Mesenchymal stem cell (in vitro differentiated cells and primary cell): ENCODE measurements around the gene NFATC3.
A peak's percentile ranks its signal among the peaks of the same experiment; 100 is the strongest.

Experiments used
- DNase-seq: peaks from one replicate; pipeline ENCODE4 v3.0.0-alpha.2; 2013
- H2AFZ ChIP-seq: one replicate; pipeline ENCODE4 v1.6.1; 2013; ENCODE audit warnings: low read depth, mild to moderate bottlenecking, control low read depth, inconsistent platforms, low read length, moderate library complexity
- H2AK5ac ChIP-seq: 2 replicates; pipeline ENCODE4 v1.6.1; 2013; ENCODE audit warnings: low read length, moderate library complexity, mild to moderate bottlenecking, inconsistent platforms; ENCODE audit not compliant: severe bottlenecking
- H2BK120ac ChIP-seq: one replicate; pipeline ENCODE4 v1.6.1; 2013; ENCODE audit warnings: low read depth, mild to moderate bottlenecking, inconsistent platforms, low read length, moderate library complexity
- H2BK12ac ChIP-seq, 2 experiments: one replicate each; pipeline ENCODE4 v1.6.1; 2013; ENCODE audit warnings: inconsistent platforms in 2 of 2, low read length in 2 of 2, mild to moderate bottlenecking in 2 of 2, moderate library complexity in 2 of 2, control low read depth in 1 of 2
- H2BK15ac ChIP-seq: one replicate; pipeline ENCODE4 v1.6.1; 2013; ENCODE audit warnings: mild to moderate bottlenecking, low read depth, inconsistent platforms; ENCODE audit not compliant: poor library complexity, severe bottlenecking
- H2BK5ac ChIP-seq: 2 replicates; pipeline ENCODE4 v1.6.1; 2013; ENCODE audit warnings: low read depth, mild to moderate bottlenecking, low read length, control low read depth, inconsistent platforms; ENCODE audit not compliant: poor library complexity, severe bottlenecking
- H3K14ac ChIP-seq, 2 experiments: one replicate each; pipeline ENCODE4 v1.6.1; 2013; ENCODE audit warnings: inconsistent platforms in 2 of 2, low read length in 2 of 2, control low read depth in 1 of 2, mild to moderate bottlenecking in 1 of 2, moderate library complexity in 1 of 2
- H3K18ac ChIP-seq, 2 experiments: one replicate each; pipeline ENCODE4 v1.6.1; 2013; ENCODE audit warnings: inconsistent platforms in 2 of 2, low read length in 2 of 2, control low read depth in 1 of 2, low read depth in 1 of 2, mild to moderate bottlenecking in 1 of 2
- H3K23ac ChIP-seq, 2 experiments: one replicate each; pipeline ENCODE4 v1.6.1; 2013; ENCODE audit warnings: inconsistent platforms in 2 of 2, low read length in 2 of 2, mild to moderate bottlenecking in 2 of 2, moderate library complexity in 2 of 2, control low read depth in 1 of 2
- H3K27ac ChIP-seq: 2 replicates; pipeline ENCODE4 v1.5.1; 2013; ENCODE audit warnings: mild to moderate bottlenecking, moderate library complexity, low read length, control low read depth, inconsistent platforms; ENCODE audit not compliant: poor library complexity, severe bottlenecking
- H3K27me3 ChIP-seq, 2 experiments: 2 replicates each; pipeline versions ENCODE4 v1.6.1 to v1.7.0; 2013; ENCODE audit warnings: low read length in 2 of 2, mild to moderate bottlenecking in 2 of 2, moderate library complexity in 2 of 2, control low read depth in 1 of 2, inconsistent platforms in 1 of 2; ENCODE audit not compliant: control insufficient read depth in 1 of 2, insufficient read depth in 1 of 2
- H3K36me3 ChIP-seq, 2 experiments: 2 replicates each; pipeline versions ENCODE4 v1.6.1 to v1.7.0; 2013; ENCODE audit warnings: low read length in 2 of 2, control low read depth in 1 of 2, inconsistent platforms in 1 of 2, low read depth in 1 of 2, mild to moderate bottlenecking in 1 of 2; ENCODE audit not compliant: insufficient read depth in 2 of 2, control insufficient read depth in 1 of 2
- H3K4ac ChIP-seq, 2 experiments: one replicate each; pipeline ENCODE4 v1.6.1; 2013; ENCODE audit warnings: inconsistent platforms in 2 of 2, low read length in 2 of 2, mild to moderate bottlenecking in 2 of 2, moderate library complexity in 2 of 2, control low read depth in 1 of 2, low read depth in 1 of 2
- H3K4me1 ChIP-seq: 2 replicates; pipeline ENCODE4 v1.6.1; 2013; ENCODE audit warnings: low read depth, low read length, control low read depth; ENCODE audit not compliant: control insufficient read depth, insufficient read depth
- H3K4me2 ChIP-seq: 2 replicates; pipeline ENCODE4 v1.6.1; 2013; ENCODE audit warnings: low read length, mild to moderate bottlenecking, inconsistent platforms; ENCODE audit not compliant: poor library complexity, severe bottlenecking
- H3K4me3 ChIP-seq, 2 experiments: 2 replicates each; pipeline versions ENCODE4 v1.5.1 to v1.7.0; 2013; ENCODE audit warnings: low read length in 2 of 2, mild to moderate bottlenecking in 2 of 2, control low read depth in 1 of 2, low read depth in 1 of 2; ENCODE audit not compliant: insufficient read depth in 1 of 2
- H3K79me1 ChIP-seq: replicated peaks from 2 replicates; pipeline ENCODE4 v1.6.1; 2013; ENCODE audit warnings: mild to moderate bottlenecking, control low read depth, low read length, inconsistent platforms; ENCODE audit not compliant: poor library complexity, severe bottlenecking
- H3K9ac ChIP-seq: 2 replicates; pipeline ENCODE4 v1.7.0; 2013; ENCODE audit warnings: mild to moderate bottlenecking, low read length, moderate library complexity
- H3K9me3 ChIP-seq: 2 replicates; pipeline ENCODE4 v1.7.0; 2013; ENCODE audit warnings: mild to moderate bottlenecking, low read length; ENCODE audit not compliant: control insufficient read depth
- H4K8ac ChIP-seq: one replicate; pipeline ENCODE4 v1.6.1; 2013; ENCODE audit warnings: inconsistent platforms, mild to moderate bottlenecking, low read length, moderate library complexity
- H4K91ac ChIP-seq: one replicate; pipeline ENCODE4 v1.6.1; 2013; ENCODE audit warnings: mild to moderate bottlenecking, low read length, inconsistent platforms
- WGBS: methylation state at CpG from one replicate; pipeline ENCODE4 v1.1.7; 2013; ENCODE audit warnings: mixed read lengths; 5-methylcytosine and 5-hydroxymethylcytosine counted together

NFATC3 gene

DNA sequence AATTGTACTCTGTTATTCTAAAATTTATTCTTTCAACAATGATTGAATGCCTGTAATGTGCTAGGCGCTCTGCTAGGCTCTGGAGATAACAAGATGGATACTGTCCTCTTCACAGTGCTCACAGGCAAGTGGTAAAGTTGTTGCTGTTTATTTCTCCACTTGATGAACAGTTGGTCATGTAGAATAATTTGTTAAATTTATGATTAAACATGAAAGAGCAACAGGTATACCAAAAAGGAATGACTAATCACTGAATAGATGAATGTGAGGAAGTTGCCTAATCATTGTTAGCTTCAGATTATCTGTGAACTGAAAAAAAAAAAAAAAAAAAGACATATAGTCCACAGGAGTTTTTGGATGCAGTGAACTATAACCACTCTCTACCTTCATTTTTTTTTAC is 62.3 kb downstream of the NFATC3 start:
- H3K23ac ChIP-seq, result no peak overlapping the region
- no peak overlapping the region for H3K14ac ChIP-seq
- H2BK5ac ChIP-seq, result no peak overlapping the region
- no peak overlapping the region for H3K4me2 ChIP-seq
- H3K36me3 ChIP-seq, result peaks cover 8 to 11% of the 10 kb centered on the region in 2 experiments
- H3K27ac ChIP-seq, result no peak overlapping the region
- H3K4ac ChIP-seq, result no peak overlapping the region
- H4K8ac ChIP-seq, result no peak overlapping the region
- peak overlapping the region; percentile 73 for H3K9ac ChIP-seq
- DNase-seq, result peak; percentile 5
- H2BK120ac ChIP-seq, result no peak overlapping the region
- H4K91ac ChIP-seq, result no peak overlapping the region
- H2BK15ac ChIP-seq, result no peak overlapping the region
- H3K18ac ChIP-seq, result no peak overlapping the region
- H3K4me1 ChIP-seq, result no peaks in the 10 kb centered on the region
- peaks cover 21% of the 10 kb centered on the region for H3K79me1 ChIP-seq
- WGBS, result 95% methylated on average over 1 of the region's 1 CpG
- no peak overlapping the region for H2BK12ac ChIP-seq
- no peaks in the 10 kb centered on the region for H3K27me3 ChIP-seq
- no peak overlapping the region for H3K4me3 ChIP-seq
- H3K9me3 ChIP-seq, result no peaks in the 10 kb centered on the region
- no peak overlapping the region for H2AK5ac ChIP-seq
- no peak overlapping the region for H2AFZ ChIP-seq

- no peak overlapping the region for H2BK15ac ChIP-seq
- H4K8ac ChIP-seq, result no peak overlapping the region
- no peak overlapping the region for H3K9ac ChIP-seq
- H2AK5ac ChIP-seq, result no peak overlapping the region
- no peak overlapping the region for H2BK120ac ChIP-seq
- H2BK12ac ChIP-seq, result no peak overlapping the region
- no peak overlapping the region for H3K23ac ChIP-seq
- H4K91ac ChIP-seq, result no peak overlapping the region
- no peak overlapping the region for H3K4me3 ChIP-seq
- no peaks in the 10 kb centered on the region for H3K27me3 ChIP-seq
- H3K9me3 ChIP-seq, result no peaks in the 10 kb centered on the region
- H3K18ac ChIP-seq, result no peak overlapping the region
- H2AFZ ChIP-seq, result no peak overlapping the region
- H3K4me1 ChIP-seq, result no peaks in the 10 kb centered on the region
- no peak overlapping the region for H3K14ac ChIP-seq
- no peak overlapping the region for H3K27ac ChIP-seq
- no peak overlapping the region for H2BK5ac ChIP-seq
- peaks cover 6 to 11% of the 10 kb centered on the region in 2 experiments for H3K36me3 ChIP-seq
- no peak overlapping the region for H3K4me2 ChIP-seq
- H3K4ac ChIP-seq, result no peak overlapping the region
- DNase-seq, result no peak
- peaks cover 15% of the 10 kb centered on the region for H3K79me1 ChIP-seq
Observed at GRCh38 chr16:68149596-68149995, 64.4 kb downstream of the NFATC3 start.

- 94% methylated on average over 2 of the region's 3 CpGs for WGBS
- H3K4me1 ChIP-seq, result no peaks in the 10 kb centered on the region
- H3K79me1 ChIP-seq, result peaks cover 8% of the 10 kb centered on the region
- no peak overlapping the region for H2BK12ac ChIP-seq
- no peak overlapping the region for H4K91ac ChIP-seq
- H3K27me3 ChIP-seq, result no peaks in the 10 kb centered on the region
- DNase-seq, result no peak
- H4K8ac ChIP-seq, result no peak overlapping the region
- no peaks in the 10 kb centered on the region for H3K9me3 ChIP-seq
- H3K18ac ChIP-seq, result no peak overlapping the region
- H2BK15ac ChIP-seq, result no peak overlapping the region
- H3K4me2 ChIP-seq, result no peak overlapping the region
- H3K14ac ChIP-seq, result no peak overlapping the region
- H3K4ac ChIP-seq, result no peak overlapping the region
- H2BK120ac ChIP-seq, result no peak overlapping the region
- H3K4me3 ChIP-seq, result no peak overlapping the region
- no peak overlapping the region for H2BK5ac ChIP-seq
- no peak overlapping the region for H2AK5ac ChIP-seq
- H3K36me3 ChIP-seq, result peaks cover 4 to 12% of the 10 kb centered on the region in 2 experiments
- H3K9ac ChIP-seq, result no peak overlapping the region
- H3K27ac ChIP-seq, result no peak overlapping the region
- no peak overlapping the region for H3K23ac ChIP-seq
- H2AFZ ChIP-seq, result no peak overlapping the region
Observed at GRCh38 chr16:68155425-68155824, 70.3 kb downstream of the NFATC3 start.

- no peak overlapping the region for H2AK5ac ChIP-seq
- H3K27me3 ChIP-seq, result no peaks in the 10 kb centered on the region
- H3K4me1 ChIP-seq, result no peaks in the 10 kb centered on the region
- H3K79me1 ChIP-seq, result no peaks in the 10 kb centered on the region
- H3K4me2 ChIP-seq, result no peak overlapping the region
- no peak overlapping the region for H4K91ac ChIP-seq
- H3K9me3 ChIP-seq, result no peaks in the 10 kb centered on the region
- no peak overlapping the region for H3K27ac ChIP-seq
- H3K9ac ChIP-seq, result no peak overlapping the region
- no peak overlapping the region for H3K14ac ChIP-seq
- H3K36me3 ChIP-seq, result peaks cover 7 to 36% of the 10 kb centered on the region in 2 experiments
- H4K8ac ChIP-seq, result no peak overlapping the region
- H3K23ac ChIP-seq, result no peak overlapping the region
- H3K4ac ChIP-seq, result no peak overlapping the region
- no peak overlapping the region for H2BK12ac ChIP-seq
- no peak overlapping the region for H3K18ac ChIP-seq
- H2BK5ac ChIP-seq, result no peak overlapping the region
- WGBS, result 100% methylated on average over 2 of the region's 2 CpGs
- no peak overlapping the region for H2BK15ac ChIP-seq
- no peak overlapping the region for H2AFZ ChIP-seq
- no peak for DNase-seq
- no peak overlapping the region for H3K4me3 ChIP-seq
- no peak overlapping the region for H2BK120ac ChIP-seq
Observed at GRCh38 chr16:68162413-68162812, 77.2 kb downstream of the NFATC3 start.
